ENCODE results near the gene KBTBD13.

DNA sequence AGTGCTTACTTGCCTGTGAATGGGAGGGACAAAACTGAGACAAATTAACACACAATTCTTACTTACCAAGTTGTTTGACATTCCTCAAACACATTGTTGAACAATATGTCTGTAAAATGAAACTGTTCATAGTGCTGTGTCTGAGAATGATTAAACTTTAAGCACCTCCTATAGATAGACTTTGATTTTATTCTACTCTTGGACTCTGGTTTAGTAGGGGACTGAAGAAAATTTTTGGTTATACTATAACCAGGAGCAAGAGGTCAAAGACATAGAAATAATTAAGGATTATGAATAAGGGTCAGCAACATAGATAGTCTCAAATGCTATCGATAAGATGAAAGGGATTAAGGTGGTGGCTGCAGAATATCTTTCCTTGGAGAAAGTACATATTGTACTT lies 39.2 kb upstream of the KBTBD13 start:
- TF ChIP-seq, protein P1, sequence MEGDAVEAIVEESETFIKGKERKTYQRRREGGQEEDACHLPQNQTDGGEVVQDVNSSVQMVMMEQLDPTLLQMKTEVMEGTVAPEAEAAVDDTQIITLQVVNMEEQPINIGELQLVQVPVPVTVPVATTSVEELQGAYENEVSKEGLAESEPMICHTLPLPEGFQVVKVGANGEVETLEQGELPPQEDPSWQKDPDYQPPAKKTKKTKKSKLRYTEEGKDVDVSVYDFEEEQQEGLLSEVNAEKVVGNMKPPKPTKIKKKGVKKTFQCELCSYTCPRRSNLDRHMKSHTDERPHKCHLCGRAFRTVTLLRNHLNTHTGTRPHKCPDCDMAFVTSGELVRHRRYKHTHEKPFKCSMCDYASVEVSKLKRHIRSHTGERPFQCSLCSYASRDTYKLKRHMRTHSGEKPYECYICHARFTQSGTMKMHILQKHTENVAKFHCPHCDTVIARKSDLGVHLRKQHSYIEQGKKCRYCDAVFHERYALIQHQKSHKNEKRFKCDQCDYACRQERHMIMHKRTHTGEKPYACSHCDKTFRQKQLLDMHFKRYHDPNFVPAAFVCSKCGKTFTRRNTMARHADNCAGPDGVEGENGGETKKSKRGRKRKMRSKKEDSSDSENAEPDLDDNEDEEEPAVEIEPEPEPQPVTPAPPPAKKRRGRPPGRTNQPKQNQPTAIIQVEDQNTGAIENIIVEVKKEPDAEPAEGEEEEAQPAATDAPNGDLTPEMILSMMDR (IDR thresholded peaks at IDR 0.05 in 4 of 5, conservative IDR thresholded peaks at IDR 0.05 in 1 of 5) = no peak
- no peak for TF ChIP-seq POLR2A (IDR thresholded peaks at IDR 0.05)

Data from gastrocnemius medialis (tissue), 4 donors.